Fibroblast of skin of right quadriceps (primary cell): ENCODE measurements around the gene PCTP.

Experiments
- DNase-seq: peaks from one replicate; pipeline ENCODE4 v3.0.0-alpha.2; 2013

PCTP gene

GRCh38 chr17:55758171-55758570 lies 7.3 kb downstream of the PCTP start:
- no peak for DNase-seq

- peak; percentile 7 for DNase-seq
These were observed 9.9 kb downstream of the PCTP start for GRCh38 chr17:55760643-55761355.

- DNase-seq: no peak
These were observed 11.4 kb downstream of the PCTP start for GRCh38 chr17:55762086-55762858.

GRCh38 chr17:55763856-55764255 lies 13.0 kb downstream of the PCTP start:
- no peak for DNase-seq

GRCh38 chr17:55764610-55765009 lies 13.8 kb downstream of the PCTP start:
- DNase-seq: no peak

- no peak for DNase-seq
These were observed 14.6 kb downstream of the PCTP start for GRCh38 chr17:55765472-55765871.

- DNase-seq: peak; percentile 42
These were observed 18.2 kb downstream of the PCTP start for GRCh38 chr17:55768936-55769624.

GRCh38 chr17:55769625-55770000 lies 18.8 kb downstream of the PCTP start:
- DNase-seq: peak; percentile 83

GRCh38 chr17:55770196-55770870 lies 19.5 kb downstream of the PCTP start:
- peak; percentile 69 for DNase-seq

- DNase-seq: no peak
These were observed 21.2 kb downstream of the PCTP start for GRCh38 chr17:55772086-55772485.

- no peak for DNase-seq
These were observed 22.8 kb downstream of the PCTP start for GRCh38 chr17:55773671-55774070.

GRCh38 chr17:55774846-55775271 lies 24.0 kb downstream of the PCTP start:
- DNase-seq: no peak

- no peak for DNase-seq
These were observed 25.4 kb downstream of the PCTP start for GRCh38 chr17:55776271-55776670.

GRCh38 chr17:55777471-55777971 lies 26.7 kb downstream of the PCTP start:
- no peak for DNase-seq

GRCh38 chr17:55778389-55779118 lies 27.7 kb downstream of the PCTP start:
- no peak for DNase-seq

GRCh38 chr17:55783684-55784245 lies 32.9 kb downstream of the PCTP start:
- DNase-seq: peak; percentile 5

GRCh38 chr17:55784666-55785065 lies 33.8 kb downstream of the PCTP start:
- no peak for DNase-seq

- no peak for DNase-seq
These were observed 34.3 kb downstream of the PCTP start for GRCh38 chr17:55785181-55785580.

GRCh38 chr17:55793272-55793671 lies 42.4 kb downstream of the PCTP start:
- no peak for DNase-seq

- no peak for DNase-seq
These were observed 44.1 kb downstream of the PCTP start for GRCh38 chr17:55794725-55795482.
